Transverse colon (tissue), 4 donors: ENCODE data around the gene ETV7. TPM values are rescaled to one million over a fixed set of nuclear protein-coding genes. Genes with fewer than 3 reads are reported as not detected.

Experiments used
- DNase-seq: peaks from one replicate; pipeline ENCODE4 v3.0.0-alpha.2; 2019
- H3K27ac ChIP-seq, 4 donors: fragments of 200-600 bp; sonication (generic); 2 replicates each; pipeline ENCODE4 v1.5.1; 2016 to 2018; ENCODE audit warnings: inconsistent platforms in 4 of 4
- H3K27me3 ChIP-seq: fragments of 200-600 bp; sonication (generic); 2 replicates; pipeline ENCODE4 v1.5.1; 2017; ENCODE audit warnings: inconsistent platforms
- H3K36me3 ChIP-seq, 4 donors: fragments of 200-600 bp; sonication (generic); 2 replicates each; pipeline ENCODE4 v1.5.1; 2017 to 2019; ENCODE audit warnings: inconsistent platforms in 4 of 4
- H3K4me1 ChIP-seq, 4 donors: fragments of 200-600 bp; sonication (generic); 2 replicates each; pipeline ENCODE4 v1.5.1; 2017 to 2020; ENCODE audit warnings: inconsistent platforms in 4 of 4
- H3K4me3 ChIP-seq, 4 donors: fragments of 200-600 bp; sonication (generic); 1 replicate in 1 of 4; 2 replicates in 3 of 4; pipeline versions ENCODE4 v1.5.1 to v1.6.1; 2017 to 2019; ENCODE audit warnings: inconsistent platforms in 4 of 4
- H3K9me3 ChIP-seq, 2 donors: fragments of 200-600 bp; sonication (generic); 2 replicates each; pipeline ENCODE4 v1.5.1; 2017 to 2019; ENCODE audit warnings: inconsistent platforms in 2 of 2
- CTCF ChIP-seq, 5 experiments: fragments of 200-600 bp in 3 of 5; fragments of 450-650 bp in 2 of 5; sonication (generic) in 3 of 5; IDR thresholded peaks; 1 replicate in 2 of 5; 2 replicates in 3 of 5; pipeline ENCODE4 v1.5.1; 2016 to 2017; ENCODE audit warnings: antibody characterized with exemption in 5 of 5, inconsistent platforms in 3 of 5, mild to moderate bottlenecking in 2 of 5, moderate library complexity in 1 of 5
- EP300 ChIP-seq: sonication (generic); formaldehyde crosslinking; IDR thresholded peaks from one replicate; pipeline ENCODE4 v1.6.1; 2017; ENCODE audit warnings: antibody characterized with exemption, low read depth
- POLR2A ChIP-seq: fragments of 450-650 bp; IDR thresholded peaks from one replicate; pipeline ENCODE4 v1.6.1; 2016; ENCODE audit warnings: antibody characterized with exemption, mild to moderate bottlenecking, moderate library complexity
- POLR2AphosphoS5 ChIP-seq, 3 donors: sonication (generic); formaldehyde crosslinking; IDR thresholded peaks; one replicate each; pipeline ENCODE4 v1.6.1; 2016; ENCODE audit warnings: antibody characterized with exemption in 3 of 3
- WGBS, 2 donors: methylation state at CpG; one replicate each; pipeline ENCODE4 v1.1.5; 2018; ENCODE audit warnings: low coverage in 1 of 2; 5-methylcytosine and 5-hydroxymethylcytosine counted together
- in situ Hi-C, 4 donors: fragments of 200-750 bp; cut with MboI; loops; one replicate each; pipeline versions ENCODE4 v1.15.0 to v1.15.1; 2017; ENCODE audit warnings: low sequenced_read_pairs in 3 of 4, low pct_ligation_motif_present in 1 of 4, low pct_unique_long_range_greater_than_20kb in 1 of 4
- intact Hi-C: fragments of 100-400 bp; cut with DNase I; formaldehyde crosslinking; loops from one replicate; pipeline ENCODE4 v1.15.1; 2023; ENCODE audit warnings: low total_unique reads
- total RNA-seq, 4 donors: library from RNA; depleted of rRNA; stranded (reverse); fragments of >200 nt; gene quantifications; one replicate each; pipeline ENCODE4 v1.1.0, GENCODE V29; 2016

ETV7 gene
- total RNA-seq, 4 donors from 2014 or later = 1.3 to 4.2 (median 3.0) TPM

DNA sequence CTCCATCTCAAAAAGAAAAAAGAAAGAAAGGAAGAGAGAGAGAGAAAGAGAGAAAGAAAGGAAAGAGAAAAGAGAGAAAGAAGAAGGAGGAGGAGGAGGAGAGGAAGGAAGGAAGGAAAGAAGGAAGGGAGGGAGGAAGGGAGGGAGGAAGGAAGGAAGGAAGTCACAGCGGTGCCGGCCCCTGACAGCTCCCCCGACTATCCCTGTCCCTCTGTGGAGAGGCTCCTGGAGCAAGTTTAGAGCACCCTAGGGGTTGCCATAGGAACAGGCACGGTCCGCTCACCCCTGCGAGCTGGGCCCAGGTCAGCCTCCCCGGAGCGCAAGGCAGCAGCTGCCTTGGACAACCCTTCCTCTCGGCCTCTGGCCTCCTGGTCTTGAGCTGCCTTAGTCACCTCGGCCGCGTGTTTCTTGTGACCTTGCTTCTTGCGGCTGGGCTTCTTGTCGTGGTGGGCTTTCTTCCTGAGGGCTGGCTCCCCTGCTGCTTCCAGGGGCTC is 57.6 kb downstream of the ETV7 start:
- Histone ChIP-seq H3K4me3 (no peak overlapping the region), H3K27me3 (no peaks in the 10 kb centered on the region), H3K4me1 (peaks cover 6 to 26% (median 8%) of the 10 kb centered on the region in 4 donors), H3K9me3 (no peaks in the 10 kb centered on the region), H3K36me3 (no peaks in the 10 kb centered on the region), H3K27ac (no peak overlapping the region)
- in situ Hi-C loops = no loop called here
- no peak for DNase-seq
- WGBS, 2 donors = 81 to 100% methylated on average over 3 to 14 of the region's 14 CpGs
- TF ChIP-seq EP300 = no peak
- no peak for TF ChIP-seq POLR2AphosphoS5 (IDR thresholded peaks at IDR 0.05)
- TF ChIP-seq POLR2A = no peak
- no peak for TF ChIP-seq CTCF (IDR thresholded peaks at IDR 0.05)
- intact Hi-C loops = no loop called here

- DNase-seq = no peak
- Histone ChIP-seq H3K27ac (no peak overlapping the region), H3K36me3 (no peaks in the 10 kb centered on the region), H3K4me3 (no peak overlapping the region), H3K27me3 (no peaks in the 10 kb centered on the region), H3K9me3 (no peaks in the 10 kb centered on the region), H3K4me1 (peaks cover 0 to 15% (median 0%) of the 10 kb centered on the region in 4 donors)
- in situ Hi-C loops = no loop called here
- WGBS, 2 donors = 87 to 96% methylated on average over 5 to 7 of the region's 7 CpGs
- TF ChIP-seq CTCF (IDR thresholded peaks at IDR 0.05) = no peak
- intact Hi-C loops = no loop called here
Measured at GRCh38 chr6:36328600-36328999, 58.9 kb downstream of the ETV7 start.

- in situ Hi-C loops = no loop called here
- DNase-seq = no peak
- H3K36me3 ChIP-seq = no peaks in the 10 kb centered on the region
- H3K27ac ChIP-seq = no peak overlapping the region
- no peak overlapping the region for H3K4me3 ChIP-seq
- H3K27me3 ChIP-seq = no peaks in the 10 kb centered on the region
- peaks cover 0 to 8% (median 0%) of the 10 kb centered on the region in 4 donors for H3K4me1 ChIP-seq
- no peaks in the 10 kb centered on the region for H3K9me3 ChIP-seq
- TF ChIP-seq POLR2AphosphoS5 (IDR thresholded peaks at IDR 0.05) (no peak), EP300 (no peak)
- intact Hi-C loops = no loop called here
Measured at GRCh38 chr6:36327919-36328236, 59.6 kb downstream of the ETV7 start.

GRCh38 chr6:36327226-36327918 is 60.1 kb downstream of the ETV7 start:
- 61 to 67% methylated on average over 3 to 6 of the region's 6 CpGs for WGBS, 2 donors
- intact Hi-C loops = no loop called here

More at GRCh38 chr6:36327226-36327918, 60.1 kb downstream of the ETV7 start:
- no peaks in the 10 kb centered on the region for H3K36me3 ChIP-seq
- peaks cover 0 to 8% (median 0%) of the 10 kb centered on the region in 4 donors for H3K4me1 ChIP-seq
- no peak overlapping the region for H3K27ac ChIP-seq
- no peak overlapping the region for H3K4me3 ChIP-seq
- TF ChIP-seq CTCF (IDR thresholded peaks at IDR 0.05) (no peak), POLR2A (no peak), EP300 (no peak), POLR2AphosphoS5 (IDR thresholded peaks at IDR 0.05) (no peak)
- in situ Hi-C loops = no loop called here
- no peaks in the 10 kb centered on the region for H3K27me3 ChIP-seq
- no peaks in the 10 kb centered on the region for H3K9me3 ChIP-seq
- no peak for DNase-seq
